HFF-Myc (cell line): ENCODE results near the gene GRK3.
"Not testable (repeated sequence)": the region's sequence is repeated elsewhere in the genome, so short reads cannot be mapped to it uniquely, and the experiment has no call there.

Experiments
- DNase-seq: peaks from one replicate; pipeline ENCODE4 v3.0.0-alpha.2; 2011; ENCODE audit warnings: low read depth; ENCODE audit errors: extremely low read depth
- H3K4me3 ChIP-seq: replicated peaks from 2 replicates; pipeline ENCODE4 v1.5.1; 2011; ENCODE audit warnings: low read depth, mild to moderate bottlenecking, control low read depth, low read length
- CTCF ChIP-seq: IDR thresholded peaks from 2 replicates; pipeline ENCODE4 v1.5.1; 2012; ENCODE audit warnings: mild to moderate bottlenecking, low read depth, low read length, control low read depth; ENCODE audit errors: missing control alignments

The GRK3 gene

DNA sequence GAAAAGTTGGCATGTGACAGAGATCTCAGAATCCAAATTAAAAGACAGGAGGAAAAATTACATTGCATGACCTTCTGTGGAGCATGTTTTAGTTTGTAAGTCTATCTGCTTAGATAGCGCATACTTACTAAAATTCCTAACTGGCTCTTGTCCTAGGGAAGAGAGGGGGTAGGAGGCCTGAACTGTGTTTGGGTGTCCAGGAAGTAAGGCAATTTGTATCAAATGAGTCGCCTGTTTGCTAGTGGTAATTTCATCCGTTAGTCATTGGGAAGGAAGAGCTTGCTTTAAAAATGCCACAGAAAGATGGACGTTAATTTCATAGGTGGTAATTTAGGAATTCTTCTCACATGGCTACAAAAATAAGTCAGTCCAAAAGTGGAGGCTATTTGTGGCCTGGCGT, 18.5 kb downstream of the GRK3 start:
- DNase-seq = no peak

GRCh38 chr22:25584993-25585392, 20.5 kb downstream of the GRK3 start:
- not testable (repeated sequence) for DNase-seq, H3K4me3 ChIP-seq

More for the DNA sequence above, 18.5 kb downstream of the GRK3 start:
- H3K4me3 ChIP-seq = no peak overlapping the region
- TF ChIP-seq CTCF = no peak

DNA sequence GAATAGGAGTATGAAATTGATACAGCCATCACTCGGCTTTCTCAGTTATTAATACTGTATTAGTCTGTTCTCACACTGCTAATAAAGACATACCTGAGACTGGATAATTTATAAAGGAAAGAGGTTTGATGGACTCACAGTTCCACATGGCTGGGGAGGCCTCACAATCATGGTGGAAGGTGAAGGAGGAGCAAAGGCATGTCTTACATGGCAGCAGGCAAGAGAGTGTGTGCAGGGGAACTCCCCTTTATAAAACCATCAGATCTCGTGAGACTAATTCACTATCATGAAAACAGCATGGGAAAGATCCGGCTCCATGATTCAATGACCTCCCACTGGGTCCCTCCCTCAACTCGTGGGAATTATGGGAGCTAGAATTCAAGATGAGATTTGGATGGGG, 25.2 kb downstream of the GRK3 start:
- DNase-seq, H3K4me3 ChIP-seq: not testable (repeated sequence)

DNA sequence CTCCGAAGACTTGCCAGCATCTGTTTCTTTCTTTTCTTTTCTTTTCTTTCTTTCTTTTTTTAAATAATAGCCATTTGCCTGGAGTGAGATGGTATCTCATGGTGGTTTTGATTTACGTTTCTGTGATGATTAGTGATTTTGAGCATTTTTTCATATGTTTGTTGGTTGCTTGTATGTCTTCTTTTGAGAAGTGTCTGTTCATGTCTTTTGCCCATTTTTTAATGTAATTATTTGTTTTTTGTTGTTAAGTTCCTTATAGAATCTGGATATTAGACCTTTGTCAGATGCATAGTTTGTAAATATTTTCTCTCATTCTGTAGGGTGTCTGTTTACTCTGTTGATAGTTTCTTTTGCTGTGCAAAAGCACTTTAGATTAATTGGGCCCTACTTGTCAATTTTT, 28.8 kb downstream of the GRK3 start:
- not testable (repeated sequence) for DNase-seq

DNA sequence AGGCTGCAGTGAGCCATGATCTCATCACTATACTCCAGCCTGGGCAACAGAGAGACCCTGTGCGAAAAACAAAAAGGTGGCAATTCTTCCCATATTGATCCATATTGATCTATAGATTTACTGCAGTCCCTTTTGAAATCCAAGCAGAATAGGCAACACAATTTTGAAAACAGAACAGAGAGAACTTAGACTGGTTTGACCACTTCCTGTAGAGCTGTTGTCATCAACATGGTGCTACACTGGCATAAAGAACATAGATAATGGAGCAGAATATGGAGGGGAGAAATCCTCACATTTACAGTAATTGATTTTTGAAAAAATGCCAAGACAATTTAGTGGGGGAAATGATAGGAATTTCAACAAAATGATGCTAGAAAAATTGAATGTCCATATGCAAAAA, 34.1 kb downstream of the GRK3 start:
- TF ChIP-seq CTCF = no peak
- no peak overlapping the region for H3K4me3 ChIP-seq
- no peak for DNase-seq

More for the DNA sequence above, 28.8 kb downstream of the GRK3 start:
- not testable (repeated sequence) for H3K4me3 ChIP-seq

GRCh38 chr22:25602445-25602844, 38.0 kb downstream of the GRK3 start:
- no peak for TF ChIP-seq CTCF
- H3K4me3 ChIP-seq = no peak overlapping the region
- DNase-seq = no peak

DNA sequence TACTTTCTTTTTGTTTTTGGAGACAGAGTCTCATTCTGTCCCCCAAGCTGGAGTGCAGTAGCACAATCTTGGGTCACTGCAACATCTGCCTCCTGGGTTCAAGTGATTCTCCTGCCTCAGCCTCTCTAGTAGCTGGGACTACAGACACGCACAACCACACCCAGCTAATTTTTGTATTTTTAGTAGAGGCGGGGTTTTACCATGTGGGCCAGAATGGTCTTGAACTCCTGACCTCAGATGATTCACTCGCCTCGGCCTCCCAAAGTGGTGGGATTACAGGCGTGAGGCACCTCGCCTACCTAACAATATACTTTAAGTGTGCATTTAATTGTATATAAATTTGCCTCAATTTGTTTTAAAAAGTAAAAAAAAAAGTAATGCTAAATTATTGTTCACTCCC, 38.4 kb downstream of the GRK3 start:
- H3K4me3 ChIP-seq = no peak overlapping the region
- TF ChIP-seq CTCF = no peak
- no peak for DNase-seq

DNA sequence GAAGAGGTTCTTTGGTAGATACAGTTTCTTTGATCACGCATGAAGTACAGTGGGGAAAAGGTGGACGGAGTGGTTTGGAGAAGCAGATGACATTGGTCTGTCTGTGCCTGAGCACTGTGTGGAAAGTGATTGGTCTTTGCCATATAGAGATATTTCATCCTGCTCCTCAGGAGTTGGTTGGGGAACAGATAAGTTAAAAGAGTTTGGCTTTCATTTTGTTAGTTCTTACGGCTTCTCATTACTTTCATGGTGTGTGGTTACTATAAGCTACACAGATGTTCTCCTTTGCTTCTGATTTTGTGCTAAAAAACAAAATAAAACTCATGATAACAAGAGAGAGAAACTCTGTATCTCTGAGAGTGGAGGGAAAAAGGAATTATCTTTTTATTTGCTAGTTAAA, 40.7 kb downstream of the GRK3 start:
- H3K4me3 ChIP-seq, DNase-seq: not testable (repeated sequence)

DNA sequence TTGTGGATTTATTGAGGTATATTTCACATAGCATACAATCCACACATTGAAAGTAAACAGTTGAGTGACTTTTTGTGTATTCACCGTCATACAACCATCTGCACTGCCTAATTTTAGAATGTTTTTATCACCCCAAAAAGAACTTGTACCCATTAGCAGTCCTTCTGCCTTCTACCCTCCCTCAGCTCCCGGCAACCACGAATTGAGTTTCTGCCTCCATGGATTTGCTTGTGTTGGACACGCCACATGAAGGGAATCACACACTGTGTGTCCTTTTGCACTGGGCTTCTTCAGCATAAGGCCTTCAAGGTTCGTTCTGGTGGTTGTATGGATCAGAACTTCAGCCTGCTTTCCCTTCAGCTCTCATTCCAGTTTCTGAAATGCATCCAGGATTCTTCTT, 41.1 kb downstream of the GRK3 start:
- DNase-seq = not testable (repeated sequence)

GRCh38 chr22:25611284-25611683, 46.8 kb downstream of the GRK3 start:
- not testable (repeated sequence) for DNase-seq, H3K4me3 ChIP-seq

More for the DNA sequence above, 41.1 kb downstream of the GRK3 start:
- H3K4me3 ChIP-seq = not testable (repeated sequence)

GRCh38 chr22:25613131-25613530, 48.7 kb downstream of the GRK3 start:
- H3K4me3 ChIP-seq, DNase-seq: not testable (repeated sequence)

DNA sequence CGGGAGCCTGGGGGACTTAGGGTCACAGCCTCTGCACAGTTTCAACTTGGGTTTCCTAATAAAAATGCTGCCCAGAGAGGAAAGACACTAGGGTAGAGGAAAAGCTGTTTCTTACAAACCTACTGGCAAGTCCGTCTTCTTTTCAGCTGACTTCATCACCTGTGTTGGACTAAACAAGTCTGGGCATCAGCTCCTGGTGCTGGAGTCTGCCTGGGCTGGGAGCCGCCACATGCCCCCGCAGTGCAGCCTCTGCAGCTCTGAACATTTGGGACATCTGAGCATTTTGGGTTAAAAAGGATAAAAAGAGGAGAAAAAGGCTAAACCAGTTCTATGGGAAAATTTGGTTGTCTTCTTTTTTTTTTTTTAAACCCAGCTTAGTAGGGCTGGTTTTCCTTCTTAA, 49.1 kb downstream of the GRK3 start:
- DNase-seq, H3K4me3 ChIP-seq: not testable (repeated sequence)

DNA sequence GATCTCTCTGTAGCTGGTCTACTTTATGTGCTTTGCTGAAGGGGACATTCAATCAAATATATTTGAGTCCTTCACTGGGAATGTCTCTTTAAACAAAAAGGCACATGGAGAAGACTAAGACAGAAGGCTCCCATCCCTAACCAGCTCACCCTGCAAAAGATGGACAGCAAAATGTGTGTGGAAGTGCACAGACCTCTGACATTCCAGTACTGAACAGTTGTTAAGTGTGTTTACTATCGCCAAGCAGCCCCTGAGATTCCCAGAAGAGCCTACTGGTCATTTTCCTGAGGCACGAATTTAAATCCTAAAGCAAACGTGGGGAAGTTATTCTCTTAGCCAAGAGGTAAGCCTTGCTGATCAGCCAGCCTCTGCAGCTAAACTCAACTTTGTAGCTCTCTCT, 50.3 kb downstream of the GRK3 start:
- not testable (repeated sequence) for H3K4me3 ChIP-seq, DNase-seq
